Measurements from ENCODE around the gene STOM. TPM values are rescaled to one million over a fixed set of nuclear protein-coding genes. Genes with fewer than 3 reads are reported as not detected.

Gene STOM
- total RNA-seq, 1 donor from 2014 or later, result 155 TPM

DNA sequence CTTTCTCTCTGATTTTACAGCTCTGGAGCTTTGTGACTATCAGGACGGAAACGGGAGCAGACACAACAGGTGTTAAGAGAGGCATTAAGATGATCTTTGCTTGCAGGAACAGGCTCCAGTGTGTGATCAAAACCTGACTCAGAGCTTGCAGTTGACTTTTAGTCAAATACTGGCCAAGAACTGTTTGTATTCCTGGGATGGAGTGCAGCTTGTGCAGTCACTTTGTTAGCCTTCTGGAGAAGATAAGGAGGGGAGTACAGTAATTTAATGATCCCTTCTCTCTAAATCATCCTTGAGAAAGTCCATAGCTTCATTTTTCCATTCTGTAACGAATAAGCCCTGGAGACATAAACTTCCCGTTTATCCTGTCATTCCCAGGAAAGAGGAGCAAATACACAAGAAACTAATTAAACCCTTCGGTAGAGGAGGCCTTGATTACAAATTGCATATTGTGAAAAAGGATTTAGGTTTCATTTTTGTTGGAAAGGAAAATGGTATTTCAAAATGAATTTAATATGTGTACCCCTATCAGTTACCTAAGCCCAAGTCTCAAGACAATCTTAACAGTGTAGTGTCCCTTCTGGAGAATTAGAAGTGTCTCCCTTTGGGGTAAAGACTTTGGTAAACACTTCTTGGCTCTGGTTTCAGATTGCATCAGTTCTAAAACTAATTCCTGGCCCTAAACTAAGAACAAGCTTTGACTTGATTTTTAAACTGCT lies 3.1 kb upstream of the STOM start:
- no peak for ATAC-seq (ENCODE audit: poor library complexity)
- intact Hi-C loops (cut with DNase I), result loop anchor here (5.0 kb wide), 1 partner anchor 41 kb away; no protein-coding TSS in a partner anchor
- DNase-seq, result no peak

DNA sequence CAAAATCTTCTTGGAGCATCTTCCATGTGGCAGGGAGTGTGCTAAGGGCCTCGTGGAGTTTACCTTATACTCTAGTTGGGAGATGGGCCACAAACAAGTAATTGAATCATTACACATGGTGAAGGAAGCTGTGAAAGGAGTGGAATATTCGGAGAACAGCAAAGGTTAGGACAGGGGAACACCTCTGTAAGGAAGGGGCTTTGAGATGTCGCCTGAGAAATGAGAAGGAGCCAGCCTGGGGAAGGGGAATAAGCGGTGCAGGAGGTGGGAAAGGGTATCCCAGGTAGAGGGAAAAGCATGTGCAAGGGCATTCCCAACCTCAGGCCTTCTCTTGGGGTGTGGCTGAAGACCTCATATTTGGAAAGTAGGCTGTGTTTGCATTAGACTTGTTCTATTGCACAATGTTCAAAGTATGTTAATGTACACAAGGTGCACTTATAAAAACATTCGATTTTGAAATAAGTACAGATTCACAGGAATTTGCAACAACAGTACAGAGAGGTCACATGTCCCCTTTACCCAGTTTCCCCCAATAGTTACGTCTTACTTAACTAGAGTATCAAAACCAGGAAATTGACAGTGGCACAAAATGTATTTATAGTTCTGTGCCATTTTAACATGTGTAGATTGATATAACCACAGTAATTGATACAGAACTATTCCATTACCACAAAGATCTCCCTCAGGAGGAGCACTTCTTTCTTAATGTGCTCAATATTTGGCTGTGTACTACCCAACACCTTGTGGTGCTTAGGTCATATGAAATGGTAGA lies 2.4 kb upstream of the STOM start:
- DNase-seq, result no peak
- ATAC-seq (ENCODE audit: poor library complexity), result no peak
- intact Hi-C loops (cut with DNase I), result loop anchor here (5.0 kb wide), 1 partner anchor 40 kb away; no protein-coding TSS in a partner anchor

DNA sequence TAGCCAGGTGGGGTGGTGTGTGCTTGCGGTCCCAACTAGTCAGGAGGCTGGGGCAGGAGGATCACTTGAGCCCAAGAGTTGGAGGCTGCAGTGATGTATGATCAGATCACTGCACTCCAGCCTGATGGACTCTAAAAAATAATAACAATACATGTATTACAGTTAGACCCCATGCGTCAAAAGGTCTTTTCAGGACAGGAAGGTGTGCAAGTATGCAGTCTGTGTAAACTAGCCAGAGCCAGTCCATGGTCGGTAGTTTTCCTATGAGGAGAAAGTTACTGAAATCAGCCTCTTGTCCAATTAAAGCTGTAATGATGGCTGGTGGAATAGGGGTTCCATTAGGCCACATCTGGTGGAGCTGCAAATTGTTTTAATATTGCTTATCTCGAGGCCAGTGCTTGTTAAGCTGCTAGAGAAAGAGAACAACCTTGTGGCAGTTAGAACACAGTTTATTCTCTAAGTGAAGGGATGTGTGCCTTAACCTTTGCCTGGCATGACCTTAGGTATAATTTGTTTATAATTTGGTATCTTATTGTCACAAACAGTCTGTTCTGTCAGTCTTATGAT lies 1.5 kb upstream of the STOM start:
- intact Hi-C loops (cut with DNase I), result loop anchor here (5.0 kb wide), 1 partner anchor 39 kb away; no protein-coding TSS in a partner anchor
- ATAC-seq (ENCODE audit: poor library complexity), result no peak
- DNase-seq, result no peak

DNA sequence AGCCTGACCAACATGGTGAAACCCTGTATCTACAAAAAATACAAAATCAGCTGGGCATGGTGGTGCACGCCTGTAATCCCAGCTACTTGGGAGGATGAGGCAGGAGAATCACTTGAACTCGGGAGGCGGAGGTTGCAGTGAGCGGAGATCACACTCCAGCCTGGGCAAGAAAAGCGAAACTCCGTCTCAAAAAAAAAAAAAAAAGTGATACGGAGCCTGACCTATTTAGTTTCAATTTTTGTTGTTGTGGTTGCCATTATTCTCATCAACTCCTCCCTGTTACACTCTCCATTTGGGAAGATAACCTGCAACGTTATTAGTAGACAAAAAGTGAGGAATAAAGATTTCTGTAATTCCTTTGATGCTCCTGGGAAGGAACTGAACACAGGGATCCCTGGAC lies 1.3 kb downstream of the STOM start:
- ATAC-seq (ENCODE audit: poor library complexity), result no peak
- intact Hi-C loops (cut with DNase I), result no loop called here
- DNase-seq, result no peak

DNA sequence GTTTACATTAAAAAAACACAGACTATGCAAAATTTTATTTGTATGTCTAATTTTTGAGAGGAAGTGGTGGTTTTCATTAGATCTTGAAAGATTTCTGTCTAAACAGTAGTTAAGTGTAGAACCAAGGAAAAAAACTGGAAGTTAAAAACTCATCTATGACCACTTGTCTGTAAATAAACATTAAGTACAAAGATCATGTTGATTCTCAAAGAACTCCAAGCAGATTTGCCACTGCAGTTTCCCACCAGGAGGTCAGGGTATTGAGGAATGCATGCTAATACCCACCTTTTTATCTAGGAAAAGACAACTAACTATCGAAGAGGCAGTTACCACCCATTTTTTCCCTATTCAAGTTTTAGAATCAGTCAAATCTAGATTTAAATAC lies 1.9 kb downstream of the STOM start:
- no peak for ATAC-seq (ENCODE audit: poor library complexity)
- DNase-seq, result no peak
- intact Hi-C loops (cut with DNase I), result no loop called here

DNA sequence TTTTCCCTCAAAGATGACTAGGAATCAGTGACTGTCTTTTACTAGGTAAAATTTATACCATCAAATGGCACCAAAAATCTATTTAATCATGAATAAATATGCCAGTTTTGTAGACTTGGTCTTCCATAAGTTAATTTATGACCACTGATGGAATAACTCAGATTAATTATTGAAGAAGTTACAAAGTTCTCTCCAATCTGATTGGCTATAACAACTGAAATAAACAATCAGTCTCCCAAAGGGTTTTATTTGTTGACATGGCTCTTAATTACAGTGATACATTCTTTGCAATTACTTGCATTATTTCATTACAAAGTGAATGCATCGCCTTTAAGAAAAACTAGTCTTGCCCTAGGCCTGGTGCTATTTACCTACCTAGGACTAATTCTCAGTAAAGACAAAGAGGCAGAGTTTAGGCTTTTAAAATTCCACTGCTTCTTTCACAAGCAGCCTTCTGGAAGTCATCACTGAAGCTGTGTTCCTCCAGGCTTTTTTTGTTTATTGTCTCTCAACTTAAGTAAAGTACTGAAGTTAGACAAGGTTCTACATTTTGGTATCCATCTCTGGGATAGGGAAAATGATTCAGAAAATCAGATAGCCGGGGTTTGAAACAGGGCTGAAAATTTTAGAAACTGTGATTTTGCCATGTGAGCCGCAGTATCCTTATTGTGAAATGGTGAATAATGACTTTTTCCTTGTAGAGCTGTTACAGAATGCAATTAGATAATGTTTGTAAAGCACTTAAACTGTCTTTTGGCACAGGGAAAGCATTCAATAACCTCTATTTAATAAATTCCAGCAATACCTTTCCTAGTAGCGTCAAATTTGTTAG lies 2.5 kb downstream of the STOM start:
- intact Hi-C loops (cut with DNase I), result no loop called here
- ATAC-seq (ENCODE audit: poor library complexity) (no peak), DNase-seq (no peak)

DNA sequence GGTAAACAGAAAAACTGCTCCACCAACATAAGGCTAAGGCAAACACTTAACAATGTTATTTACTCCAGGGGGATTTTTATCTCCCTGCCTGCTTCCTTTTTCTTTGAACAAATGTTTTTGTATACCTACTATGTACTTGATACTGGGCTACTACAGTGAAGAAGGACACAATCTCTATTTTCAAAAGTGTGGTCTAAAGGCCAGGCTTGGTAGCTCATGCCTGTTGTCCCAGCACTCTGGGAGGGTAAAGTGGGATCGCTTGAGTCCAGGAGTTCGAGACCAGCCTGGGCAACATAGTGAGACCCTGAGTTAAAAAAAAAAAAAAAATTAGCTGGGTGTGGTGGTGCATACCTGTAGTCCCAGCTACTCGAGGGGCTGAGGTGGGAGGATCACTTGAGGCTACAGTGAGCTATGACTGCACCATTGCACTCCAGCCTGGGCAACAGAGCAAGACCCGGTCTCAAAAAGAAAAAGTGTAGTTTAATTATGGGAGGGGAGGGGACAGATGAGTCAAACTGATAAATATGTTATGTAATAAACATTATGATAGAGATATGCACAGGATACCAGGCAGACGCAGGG lies 3.3 kb downstream of the STOM start:
- DNase-seq (no peak), ATAC-seq (ENCODE audit: poor library complexity) (no peak)
- intact Hi-C loops (cut with DNase I), result no loop called here

DNA sequence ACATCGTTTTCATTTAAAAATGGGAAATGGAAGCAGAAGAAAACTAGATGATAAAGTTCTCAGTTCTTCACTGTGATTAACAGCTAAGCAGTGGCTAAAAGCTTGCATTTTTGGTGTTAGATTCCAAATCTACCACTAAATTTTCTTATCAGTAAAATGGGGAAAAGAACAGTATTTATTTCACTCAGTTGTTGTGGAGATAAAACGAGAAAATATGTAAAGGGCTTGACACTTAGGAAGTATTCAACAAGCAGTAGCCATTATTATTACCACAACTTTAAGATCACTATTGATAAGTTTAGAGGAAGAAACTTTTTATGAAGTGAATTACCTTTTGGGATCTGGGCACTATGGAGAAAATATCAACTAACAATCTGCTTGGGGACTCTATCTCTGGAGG lies 4.5 kb downstream of the STOM start:
- DNase-seq (no peak), ATAC-seq (ENCODE audit: poor library complexity) (no peak)
- intact Hi-C loops (cut with DNase I), result no loop called here

DNA sequence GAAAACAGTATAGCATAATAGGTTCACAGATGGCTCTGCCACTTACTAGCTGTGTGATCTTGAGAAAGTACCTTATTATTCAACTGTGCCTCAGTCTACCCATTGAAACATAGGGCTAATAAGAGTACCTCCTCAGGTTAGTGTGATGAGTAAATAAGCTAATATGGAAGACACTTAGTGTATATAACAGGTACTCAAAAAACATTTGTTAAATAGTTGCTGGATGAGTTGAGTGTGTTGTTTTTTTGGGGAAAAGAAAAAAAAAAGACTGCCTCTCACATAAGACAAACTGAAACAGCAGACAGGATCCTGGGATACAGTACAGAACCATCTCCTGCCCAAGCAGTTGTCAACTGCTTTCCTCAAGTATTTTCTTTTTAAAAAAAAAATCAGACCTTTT lies 5.2 kb downstream of the STOM start:
- no peak for ATAC-seq (ENCODE audit: poor library complexity)
- DNase-seq, result no peak
- intact Hi-C loops (cut with DNase I), result no loop called here

DNA sequence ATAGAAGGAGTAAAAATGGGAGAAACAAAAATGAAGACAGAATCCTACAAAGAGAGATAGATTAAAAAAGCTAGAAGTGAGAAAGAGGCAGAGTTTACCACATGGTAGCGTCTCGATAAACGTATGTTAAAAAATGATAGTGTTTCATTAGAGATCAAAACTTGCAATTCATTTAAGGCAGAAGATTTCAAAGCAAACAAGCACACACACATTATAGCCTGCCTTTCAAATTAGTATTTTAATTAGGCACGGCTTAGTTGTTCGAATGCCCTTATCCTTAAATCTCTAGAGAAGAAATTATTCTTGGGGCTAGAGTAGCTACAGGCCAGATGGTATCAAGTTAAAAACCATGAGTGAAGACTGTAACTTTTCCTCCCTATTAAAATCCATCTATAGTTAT lies 6.0 kb downstream of the STOM start:
- ATAC-seq (ENCODE audit: poor library complexity), result no peak
- intact Hi-C loops (cut with DNase I), result no loop called here

DNA sequence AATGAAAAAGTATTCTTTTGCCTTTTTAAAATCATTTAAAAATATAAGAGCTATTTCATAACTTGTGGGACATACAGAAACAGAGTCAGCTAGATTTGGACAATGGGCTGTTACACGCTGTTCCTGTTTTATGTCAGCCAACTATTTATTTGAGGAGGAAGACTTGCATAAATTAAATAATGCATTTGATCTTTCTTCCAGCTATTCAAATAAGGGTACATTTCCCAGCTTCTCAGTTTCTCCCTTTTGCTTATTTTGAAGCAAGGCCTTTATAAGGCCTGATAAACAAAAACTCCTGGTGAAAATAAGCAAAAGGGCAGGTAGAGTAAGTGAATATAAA lies 6.5 kb downstream of the STOM start:
- intact Hi-C loops (cut with DNase I), result no loop called here
- no peak for ATAC-seq (ENCODE audit: poor library complexity)

More for the DNA sequence above, 6.0 kb downstream of the STOM start:
- no peak for DNase-seq

DNA sequence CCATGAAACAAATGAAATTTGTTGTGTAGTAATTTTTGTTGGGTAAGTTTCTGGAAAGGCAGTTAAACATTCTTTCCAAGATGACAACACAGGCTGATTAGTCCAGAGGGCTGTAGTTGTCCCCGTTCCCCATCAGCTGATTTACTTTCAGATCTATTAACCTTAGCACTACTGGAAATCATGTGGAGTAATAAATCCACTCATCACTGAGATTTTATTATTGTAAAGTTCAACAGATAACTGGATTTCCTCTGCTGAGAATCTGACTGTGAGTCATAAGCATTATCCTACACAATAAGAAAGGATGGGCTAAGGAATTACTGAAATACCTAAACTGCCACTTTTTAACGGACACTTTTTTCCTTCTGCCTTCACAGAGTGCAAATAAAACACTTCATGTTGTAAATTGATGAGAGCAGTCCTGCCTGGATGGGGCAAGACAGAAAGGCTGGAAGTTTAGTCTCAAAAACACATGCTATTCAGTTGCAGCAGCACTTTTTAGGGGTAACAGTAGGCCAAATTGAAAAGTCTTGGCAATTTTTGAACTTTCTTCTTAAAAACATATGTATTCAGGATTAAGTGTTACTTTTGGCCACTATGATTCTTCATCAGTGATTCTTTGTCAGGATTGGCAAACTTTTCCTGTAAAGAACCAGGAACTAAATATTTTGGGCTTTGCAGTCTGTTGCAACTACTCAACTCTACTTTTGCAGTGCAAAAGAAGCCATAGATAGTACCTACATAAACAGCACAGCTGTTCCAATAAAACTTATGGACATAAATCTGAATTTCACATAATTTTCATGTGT lies 7.0 kb downstream of the STOM start:
- intact Hi-C loops (cut with DNase I), result no loop called here
- DNase-seq (no peak), ATAC-seq (ENCODE audit: poor library complexity) (peak; percentile 47)

More for the DNA sequence above, 6.5 kb downstream of the STOM start:
- DNase-seq, result no peak

DNA sequence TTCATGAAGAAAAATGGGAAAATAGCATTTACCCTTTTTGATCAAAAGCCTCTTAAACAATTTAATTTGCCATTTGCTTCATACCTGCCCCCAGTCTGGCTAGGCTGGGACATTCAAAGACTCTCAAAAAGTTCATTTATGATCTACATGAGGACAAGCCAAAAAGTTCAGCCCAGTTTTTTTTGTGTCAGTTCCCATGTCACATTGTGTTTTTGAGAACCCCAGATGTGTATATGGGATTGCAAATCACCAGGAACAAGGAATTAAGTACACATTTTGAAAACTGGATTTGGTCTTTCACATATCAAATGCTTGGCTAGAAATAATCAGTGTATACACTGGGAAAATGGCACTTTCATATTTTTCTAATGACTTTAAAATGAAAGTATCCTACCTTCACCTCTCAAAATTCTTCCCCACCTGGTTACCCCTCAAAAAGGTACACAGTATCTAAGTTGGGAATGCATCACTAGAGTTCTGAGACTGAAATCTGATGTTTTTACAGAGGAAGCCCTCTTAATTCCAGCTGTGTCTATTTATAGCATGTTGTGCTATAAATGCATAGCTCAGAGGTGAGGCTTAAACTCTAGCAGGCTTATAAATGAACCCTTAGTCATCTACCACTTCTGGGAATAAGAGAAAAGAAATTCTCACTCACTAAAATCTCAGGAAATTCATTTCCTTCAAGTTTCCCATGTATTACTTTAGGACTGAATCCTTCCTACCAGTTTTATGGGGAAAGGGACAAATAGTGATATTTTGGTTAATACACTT lies 9.3 kb downstream of the STOM start:
- DNase-seq (no peak), ATAC-seq (ENCODE audit: poor library complexity) (peak; percentile 60)
- intact Hi-C loops (cut with DNase I), result no loop called here

DNA sequence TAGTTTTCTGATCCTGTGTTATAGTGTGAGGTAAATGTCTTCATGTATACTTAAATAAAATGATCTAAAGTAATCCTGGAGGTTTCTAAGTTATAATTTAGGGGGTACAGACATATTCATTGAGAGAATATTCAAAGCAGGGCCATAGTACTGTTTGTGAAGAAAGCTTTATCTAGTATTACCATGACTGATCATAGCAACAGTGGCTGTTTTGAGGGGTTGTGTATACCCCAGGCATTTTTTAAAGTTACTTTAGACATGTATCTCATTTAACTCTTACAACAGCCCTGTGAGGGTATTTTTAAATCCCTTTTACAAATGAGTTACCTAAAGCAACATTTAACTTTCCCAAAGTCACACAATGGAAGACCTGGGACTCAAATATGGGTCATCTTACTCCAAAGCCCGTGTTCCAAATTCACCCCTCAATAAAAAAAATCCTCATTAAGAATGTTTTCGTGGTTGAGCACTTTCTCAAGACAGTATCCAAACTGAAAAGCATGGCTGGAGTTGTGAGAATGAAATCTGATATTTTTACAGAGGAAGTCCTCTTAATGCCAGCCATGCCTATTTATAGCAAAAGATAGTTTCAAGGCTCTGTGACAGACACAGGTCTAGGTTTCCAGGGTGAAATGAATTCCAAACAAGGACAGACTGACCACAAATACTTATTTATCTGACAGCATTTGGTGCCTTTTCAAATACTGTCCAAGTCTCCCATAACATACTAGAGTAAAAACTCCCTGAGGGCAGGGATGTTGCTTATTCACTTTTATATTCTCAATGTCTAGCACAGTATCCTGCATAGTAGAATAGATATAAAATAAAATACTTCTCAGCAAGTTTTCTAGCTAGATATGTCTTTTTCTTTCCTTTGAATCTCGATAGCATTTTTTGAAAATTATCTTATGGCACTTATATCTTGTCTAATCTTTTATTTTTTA lies 10.4 kb downstream of the STOM start:
- ATAC-seq (ENCODE audit: poor library complexity), result peak; percentile 55
- DNase-seq, result no peak
- intact Hi-C loops (cut with DNase I), result no loop called here

DNA sequence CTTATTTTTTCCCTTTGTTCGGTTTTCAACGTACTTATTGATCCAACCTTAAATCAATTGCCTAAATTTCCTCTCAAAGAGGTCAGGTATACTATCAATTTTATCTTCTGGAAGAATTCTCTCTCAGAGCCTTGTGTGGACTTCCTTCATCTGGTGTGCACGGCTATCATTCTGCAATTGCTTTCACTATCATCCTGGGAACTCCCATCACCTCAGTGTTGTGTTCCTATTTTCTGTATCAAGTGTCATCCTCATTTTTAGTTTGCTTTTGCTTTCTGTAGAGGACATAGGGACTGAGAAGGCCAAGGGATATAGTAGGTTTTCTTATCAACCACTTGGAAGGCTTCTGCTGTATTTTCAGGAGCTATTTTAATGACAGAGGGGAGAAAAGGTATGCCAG lies 11.3 kb downstream of the STOM start:
- DNase-seq (no peak), ATAC-seq (ENCODE audit: poor library complexity) (peak; percentile 9)
- intact Hi-C loops (cut with DNase I), result no loop called here

DNA sequence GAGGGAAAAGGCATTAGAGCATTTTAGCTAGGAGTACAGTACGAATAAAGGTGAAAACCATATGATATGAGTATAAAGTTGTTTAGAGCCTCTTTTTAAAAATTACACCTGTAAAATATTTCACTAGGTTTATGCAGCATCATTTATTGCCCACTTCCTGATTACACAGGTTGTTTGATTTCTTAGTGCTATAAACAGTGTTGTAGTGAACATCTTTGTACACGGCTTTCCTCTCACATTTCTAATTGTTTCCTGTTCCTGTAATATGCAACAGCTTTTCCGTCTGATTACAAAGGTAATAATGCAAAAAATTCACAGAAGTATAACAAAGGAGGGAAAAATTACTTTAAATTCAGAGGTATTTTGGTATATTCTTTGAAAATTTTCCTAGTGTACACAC lies 13.0 kb downstream of the STOM start:
- ATAC-seq (ENCODE audit: poor library complexity), result no peak
- no peak for DNase-seq
- intact Hi-C loops (cut with DNase I), result no loop called here
